NCI-H510A treated with DMSO at 0.1 percent for 48 hours (cell line): ENCODE results near the gene NPDC1.
"Not testable (repeated sequence)": the region's sequence is repeated elsewhere in the genome, so short reads cannot be mapped to it uniquely, and the experiment has no call there.

Source experiments
- DNase-seq: peaks from one replicate; lab custom pipeline; 2025; lab: John Stamatoyannopoulos, UW

Gene NPDC1

DNA sequence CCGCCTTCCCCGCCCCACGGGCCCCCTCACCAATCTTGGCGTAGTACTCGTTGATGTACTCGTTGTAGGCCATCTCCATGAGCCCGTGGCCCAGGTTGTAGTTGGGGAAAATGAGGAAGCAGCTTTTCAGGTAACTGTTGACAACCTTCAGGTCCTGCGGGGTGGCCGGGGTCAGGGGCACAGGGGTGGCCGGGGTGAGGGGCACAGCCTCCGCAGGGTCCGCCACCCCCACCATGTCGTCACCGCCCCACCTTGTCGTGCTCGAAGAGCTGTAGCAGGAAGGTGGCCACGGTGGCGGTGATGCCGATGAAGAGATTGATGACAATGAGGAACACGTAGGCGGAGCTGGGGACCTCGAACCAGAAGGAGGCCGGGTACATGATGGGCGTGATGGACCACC is 34.8 kb downstream of the NPDC1 start:
- no peak for DNase-seq

GRCh38 chr9:137009938-137010732 is 35.8 kb downstream of the NPDC1 start:
- peak; percentile 23 for DNase-seq

GRCh38 chr9:137009217-137009616 is 36.8 kb downstream of the NPDC1 start:
- no peak for DNase-seq

GRCh38 chr9:137008312-137008711 is 37.7 kb downstream of the NPDC1 start:
- no peak for DNase-seq

DNA sequence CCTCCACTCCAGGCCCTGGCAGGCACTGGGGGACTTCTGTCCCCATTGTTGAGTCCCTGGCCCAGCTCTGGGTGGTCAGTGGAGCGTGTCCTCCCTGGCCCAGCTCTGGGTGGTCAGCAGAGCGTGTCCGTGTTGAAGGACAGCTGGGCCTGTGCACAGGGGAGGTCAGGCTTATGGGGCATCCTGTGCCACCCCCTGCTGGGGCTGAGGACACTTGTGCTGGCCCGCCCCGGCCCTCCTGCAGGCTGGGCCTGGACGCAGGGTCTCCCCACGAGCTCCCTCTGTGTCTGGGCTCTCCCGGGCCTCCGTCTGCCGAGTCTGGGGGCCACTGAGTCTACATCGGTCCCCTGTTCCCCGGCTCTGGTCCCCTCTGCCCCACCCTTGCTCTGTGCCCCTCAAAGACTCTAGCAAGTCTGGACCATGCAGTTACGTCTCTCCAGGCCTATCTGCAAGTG is 38.1 kb downstream of the NPDC1 start:
- no peak for DNase-seq

DNA sequence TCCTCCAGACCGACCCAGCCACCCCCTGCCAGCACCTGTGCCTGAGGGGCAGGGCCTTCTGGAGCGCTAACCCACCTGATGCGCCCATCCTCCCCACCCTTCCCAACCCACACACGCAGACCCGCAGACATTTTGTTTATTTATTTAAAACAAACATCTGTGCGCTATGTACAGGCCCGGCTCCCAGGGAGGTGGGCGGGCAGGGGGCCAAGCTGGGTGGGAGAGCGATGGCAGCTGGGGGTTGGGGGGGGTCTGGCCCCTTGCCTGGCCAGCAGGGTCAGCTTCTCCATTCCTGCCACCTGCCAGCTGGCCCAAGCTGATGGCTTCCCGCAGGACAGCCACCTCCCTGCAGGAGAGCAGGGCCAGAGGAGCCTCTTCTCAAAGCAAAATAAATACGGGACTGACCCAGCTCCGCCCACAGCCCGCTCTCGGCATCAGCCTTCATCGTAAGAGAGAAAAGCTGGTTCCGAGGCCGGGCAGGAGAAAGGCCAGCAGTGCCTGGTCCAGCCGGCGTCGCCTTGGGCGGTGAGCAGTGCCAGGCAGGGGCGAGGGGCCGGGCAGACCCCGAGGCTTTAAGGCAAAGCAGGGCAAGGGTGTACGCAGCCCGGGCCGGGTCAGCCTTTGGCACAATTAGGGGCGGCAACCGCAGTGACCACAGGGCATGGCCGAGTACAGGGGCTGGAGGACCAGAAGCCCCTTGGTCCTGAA is 38.7 kb downstream of the NPDC1 start:
- no peak for DNase-seq

DNA sequence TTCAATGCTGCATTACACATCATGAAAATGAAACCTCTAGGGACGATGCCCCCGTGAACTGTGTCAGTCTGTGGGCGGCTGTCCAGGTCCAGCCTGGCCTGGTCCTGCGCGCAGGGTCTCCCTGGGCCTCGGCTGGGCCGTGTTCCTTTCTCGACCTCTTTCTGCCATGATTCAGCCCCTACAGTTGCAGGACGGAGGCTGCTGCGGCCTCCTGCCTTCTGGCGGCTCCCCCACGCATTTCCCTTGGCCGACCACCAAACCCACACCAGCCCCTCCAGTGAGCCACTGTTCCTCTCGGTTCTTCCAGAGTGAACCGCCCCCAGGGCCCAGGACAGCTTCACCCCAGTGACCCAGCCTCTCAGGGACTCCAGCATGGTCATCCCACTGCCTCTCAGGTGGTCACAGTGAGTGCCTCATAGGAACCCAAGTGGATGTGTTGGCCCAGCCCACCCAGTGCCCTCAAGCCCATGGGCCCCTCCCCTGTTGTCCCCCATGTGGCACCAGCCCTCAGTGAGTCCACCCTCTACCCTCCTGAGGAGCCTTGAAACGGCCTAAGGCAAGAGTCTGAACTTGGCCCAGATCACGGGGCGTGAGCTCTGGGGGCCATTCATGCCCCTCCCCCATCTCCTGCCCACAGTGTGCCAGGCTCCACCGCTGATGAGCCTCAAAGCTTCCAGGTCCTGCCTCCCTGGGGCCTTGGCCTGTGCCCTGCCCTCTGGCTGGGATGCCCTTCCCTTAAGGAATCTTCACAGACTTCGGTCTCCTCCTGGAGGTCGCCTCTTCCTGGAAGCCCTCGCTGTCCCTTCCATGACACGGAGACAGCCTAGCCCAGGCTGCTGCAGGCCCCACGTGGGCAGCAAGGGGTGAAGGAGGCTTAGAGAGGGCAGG is 39.6 kb downstream of the NPDC1 start:
- DNase-seq, result no peak

GRCh38 chr9:137004285-137004684 is 41.7 kb downstream of the NPDC1 start:
- DNase-seq, result not testable (repeated sequence)

- no peak for DNase-seq
These were observed 43.3 kb downstream of the NPDC1 start for GRCh38 chr9:137002646-137003041.

DNA sequence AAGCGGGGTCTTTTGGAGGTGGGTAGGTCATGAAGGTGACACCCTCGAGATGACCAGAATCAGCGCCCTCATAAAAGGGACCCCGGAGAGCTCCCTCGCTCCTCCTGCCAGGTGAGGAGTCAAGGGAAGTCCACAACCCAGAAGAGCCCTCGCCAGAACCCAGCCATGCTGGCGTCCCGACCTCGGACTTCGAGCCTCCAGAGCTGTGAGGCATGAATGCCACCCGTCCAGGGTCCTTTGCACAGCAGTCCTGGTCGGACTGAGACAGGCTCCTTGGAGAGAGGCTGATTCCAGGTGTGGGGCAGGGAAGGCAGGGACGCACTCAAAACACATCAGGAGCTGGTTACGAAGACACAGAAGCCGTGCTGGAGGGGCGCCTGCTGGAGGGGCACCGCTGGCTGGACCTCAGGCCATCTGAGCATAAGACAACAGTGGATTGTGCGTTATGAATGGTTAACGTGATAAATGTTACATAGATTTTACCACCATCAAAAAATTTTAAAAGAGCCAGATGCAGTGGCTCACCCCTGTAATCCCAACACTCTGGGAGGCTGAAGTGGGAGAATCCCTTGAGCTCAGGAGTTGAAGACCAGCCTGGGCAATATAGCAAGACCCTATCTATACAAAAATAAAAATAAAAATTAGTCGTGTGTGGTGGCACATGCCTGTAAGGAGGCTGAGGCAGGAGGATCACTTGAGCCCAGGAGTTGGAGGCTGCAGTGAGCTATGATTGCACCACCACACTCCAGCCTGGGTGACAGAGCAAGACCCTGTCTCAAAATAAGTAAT is 43.9 kb downstream of the NPDC1 start:
- no peak for DNase-seq

DNA sequence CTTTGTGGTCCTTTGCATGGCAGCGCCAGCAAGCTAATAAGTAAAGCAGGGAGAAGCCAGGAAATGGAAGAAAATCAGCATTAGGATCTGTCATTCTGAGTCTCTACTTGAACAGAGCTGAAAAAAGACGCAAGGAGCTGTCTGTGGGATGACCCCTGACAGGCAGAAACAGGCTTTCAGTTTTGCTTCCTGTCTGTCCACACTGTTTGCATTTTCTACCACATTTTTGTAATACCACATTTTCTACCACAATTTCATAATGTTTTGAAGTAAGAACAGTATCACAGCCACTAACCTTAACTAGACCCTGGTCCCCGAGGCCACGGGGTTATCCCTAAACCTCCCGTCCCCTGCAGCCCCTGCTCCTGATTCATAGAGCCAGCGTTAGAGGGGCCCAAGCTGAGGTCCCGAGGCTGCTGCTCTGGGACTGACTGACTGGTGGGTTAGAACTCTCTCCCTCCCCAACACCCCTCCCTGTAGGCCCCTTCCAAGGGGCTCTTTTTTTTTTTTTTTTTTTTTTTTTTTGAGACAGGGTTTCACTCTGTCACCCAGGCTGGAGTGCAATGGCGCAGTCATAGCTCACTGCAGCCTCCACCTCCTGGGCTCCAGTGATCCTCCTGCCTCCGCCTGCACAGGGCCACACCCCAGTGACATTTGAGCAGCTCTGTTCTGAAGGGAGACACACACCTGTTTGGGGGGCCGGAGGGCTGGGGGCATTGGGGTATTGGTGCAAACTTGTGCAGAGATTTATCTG is 45.6 kb downstream of the NPDC1 start:
- no peak for DNase-seq

GRCh38 chr9:136997830-136998234 is 48.1 kb downstream of the NPDC1 start:
- DNase-seq, result no peak

GRCh38 chr9:136997371-136997770 is 48.6 kb downstream of the NPDC1 start:
- no peak for DNase-seq

GRCh38 chr9:136996361-136997292 is 49.4 kb downstream of the NPDC1 start, which contains the start of gene CLIC3:
CLIC3 (minus strand) TSS chr9:136996568; CDS start chr9:136996543, 25 bp downstream.
- DNase-seq, result no peak

DNA sequence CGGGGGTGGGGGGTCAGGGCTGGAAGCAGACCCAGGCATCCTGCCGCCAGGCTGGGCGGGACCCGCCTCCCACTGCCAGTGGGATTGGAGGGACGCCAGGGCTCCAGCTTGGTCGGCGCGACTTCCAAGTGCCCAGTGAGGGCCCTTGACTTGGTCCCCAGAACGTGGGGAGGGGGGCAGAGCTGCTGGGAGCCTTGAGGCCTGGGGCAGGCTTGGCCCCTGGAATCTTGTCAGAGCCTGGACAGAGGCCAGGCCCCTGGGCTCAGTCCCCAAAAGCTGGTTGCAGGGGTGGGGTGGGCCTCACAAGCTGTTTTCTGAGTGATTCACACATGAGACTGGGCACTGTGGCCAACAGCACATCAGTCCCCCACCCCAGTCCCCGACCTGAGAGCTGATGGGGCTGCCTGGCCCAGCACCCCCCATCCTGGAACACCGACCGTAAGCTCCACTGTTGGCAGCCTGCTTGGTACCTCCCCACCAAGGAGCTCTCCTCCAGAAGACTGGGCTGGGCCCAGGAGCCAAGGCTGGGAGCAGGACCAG is 50.1 kb downstream of the NPDC1 start:
- no peak for DNase-seq

- DNase-seq, result no peak
These were observed 50.6 kb downstream of the NPDC1 start for GRCh38 chr9:136995362-136995761.

- DNase-seq, result no peak
These were observed 51.1 kb downstream of the NPDC1 start for GRCh38 chr9:136994888-136995230.

- DNase-seq, result no peak
These were observed 51.6 kb downstream of the NPDC1 start for GRCh38 chr9:136994180-136994887.
